Fibroblast of the aortic adventitia (primary cell): ENCODE data around the gene EXOC6B. TPM values are rescaled to one million over a fixed set of nuclear protein-coding genes. Genes with fewer than 3 reads are reported as not detected.

ENCODE experiments used
- DNase-seq: peaks from one replicate; pipeline ENCODE4 v3.0.0-alpha.2; 2010; ENCODE audit warnings: low read depth
- H3K4me3 ChIP-seq: 2 replicates; pipeline ENCODE4 v1.5.1; 2011; ENCODE audit warnings: low read depth, mild to moderate bottlenecking, control low read depth, low read length, moderate library complexity
- total RNA-seq: library from RNA; depleted of rRNA; stranded (reverse); fragments of >200 nt; gene quantifications from 2 replicates; pipeline ENCODE4 v1.2.3, GENCODE V29; 2012; ENCODE audit warnings: low replicate concordance
- TF ChIP-seq, protein P1 (sequence below): IDR thresholded peaks from 2 replicates; pipeline ENCODE4 v1.5.1; 2011; ENCODE audit warnings: mild to moderate bottlenecking, low read length, control low read depth, inconsistent platforms; ENCODE audit not compliant: insufficient read depth

Gene EXOC6B
- total RNA-seq, 1 donor, result 30.2 TPM

DNA sequence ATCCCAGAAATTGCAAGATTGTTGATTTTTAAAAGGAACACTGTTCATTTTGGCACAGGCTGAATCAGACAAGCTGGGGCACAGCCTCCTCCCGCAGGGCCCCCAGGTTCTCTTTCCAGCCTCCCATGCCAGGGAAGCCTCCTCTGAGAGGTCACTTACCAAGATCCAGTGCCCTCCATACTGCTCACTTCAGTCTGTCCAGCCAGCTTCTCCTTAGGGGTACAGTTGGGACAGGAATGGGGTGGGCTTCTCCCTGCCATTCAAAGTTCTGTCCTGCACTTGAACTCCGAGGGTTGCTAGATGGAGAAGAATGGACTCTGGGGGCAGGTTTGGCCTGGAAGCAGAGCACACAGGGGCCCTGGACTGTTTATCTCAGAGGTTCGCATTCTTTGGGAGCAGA, 670.7 kb downstream of the EXOC6B start:
- TF ChIP-seq, protein P1, sequence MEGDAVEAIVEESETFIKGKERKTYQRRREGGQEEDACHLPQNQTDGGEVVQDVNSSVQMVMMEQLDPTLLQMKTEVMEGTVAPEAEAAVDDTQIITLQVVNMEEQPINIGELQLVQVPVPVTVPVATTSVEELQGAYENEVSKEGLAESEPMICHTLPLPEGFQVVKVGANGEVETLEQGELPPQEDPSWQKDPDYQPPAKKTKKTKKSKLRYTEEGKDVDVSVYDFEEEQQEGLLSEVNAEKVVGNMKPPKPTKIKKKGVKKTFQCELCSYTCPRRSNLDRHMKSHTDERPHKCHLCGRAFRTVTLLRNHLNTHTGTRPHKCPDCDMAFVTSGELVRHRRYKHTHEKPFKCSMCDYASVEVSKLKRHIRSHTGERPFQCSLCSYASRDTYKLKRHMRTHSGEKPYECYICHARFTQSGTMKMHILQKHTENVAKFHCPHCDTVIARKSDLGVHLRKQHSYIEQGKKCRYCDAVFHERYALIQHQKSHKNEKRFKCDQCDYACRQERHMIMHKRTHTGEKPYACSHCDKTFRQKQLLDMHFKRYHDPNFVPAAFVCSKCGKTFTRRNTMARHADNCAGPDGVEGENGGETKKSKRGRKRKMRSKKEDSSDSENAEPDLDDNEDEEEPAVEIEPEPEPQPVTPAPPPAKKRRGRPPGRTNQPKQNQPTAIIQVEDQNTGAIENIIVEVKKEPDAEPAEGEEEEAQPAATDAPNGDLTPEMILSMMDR, result no peak
- DNase-seq, result no peak
- H3K4me3 ChIP-seq, result no peak overlapping the region

DNA sequence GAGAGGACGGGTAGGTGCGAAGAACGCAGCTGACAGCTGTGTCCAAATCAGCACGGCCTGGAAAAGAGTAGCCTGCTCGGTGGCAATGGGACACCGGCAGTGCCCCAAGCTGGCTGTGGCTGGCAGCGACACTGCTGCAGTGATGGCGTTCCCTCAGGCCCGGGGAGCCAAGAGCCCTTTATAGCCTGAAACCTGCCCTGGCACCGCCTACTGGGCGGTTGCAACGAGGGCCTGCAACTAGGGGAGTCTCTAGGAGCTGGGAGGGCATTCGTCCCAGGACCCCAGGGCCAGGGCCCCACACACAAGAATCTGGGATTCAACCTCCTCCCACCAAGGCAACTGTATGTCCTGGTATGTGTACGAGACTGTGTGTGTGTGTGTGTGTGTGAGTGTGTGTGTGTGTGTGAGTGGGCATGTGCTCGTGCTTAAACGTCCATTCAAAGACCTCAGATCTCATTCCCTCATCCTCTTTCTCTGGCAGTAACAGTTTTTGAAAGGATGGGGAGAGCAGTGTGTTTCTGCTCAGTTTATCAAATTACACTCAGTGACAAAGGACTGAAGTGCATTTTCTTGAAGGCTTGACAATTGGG, 671.4 kb downstream of the EXOC6B start:
- TF ChIP-seq, protein P1, result no peak
- DNase-seq, result no peak
- H3K4me3 ChIP-seq, result no peak overlapping the region

DNA sequence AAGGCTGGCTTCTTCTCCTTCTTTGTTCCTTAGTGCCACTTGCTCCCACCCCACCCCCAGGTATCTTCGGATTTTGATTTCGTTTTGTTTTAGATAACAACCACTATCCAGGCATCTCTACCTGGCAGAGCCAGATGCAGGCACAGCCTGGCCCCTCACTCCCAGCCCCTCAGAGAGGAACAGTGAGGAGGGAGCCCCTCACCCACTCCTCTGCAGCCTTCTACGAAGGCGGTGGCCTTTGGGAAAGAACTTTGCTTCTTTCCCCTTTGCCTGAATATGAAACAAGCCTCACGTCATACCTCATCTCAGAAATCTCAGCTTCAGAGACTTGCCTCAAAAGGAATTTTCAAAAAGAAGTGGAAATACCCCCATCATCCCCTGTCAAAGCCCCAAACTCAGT, 671.9 kb downstream of the EXOC6B start:
- TF ChIP-seq, protein P1, result no peak
- DNase-seq, result no peak
- H3K4me3 ChIP-seq, result no peak overlapping the region

DNA sequence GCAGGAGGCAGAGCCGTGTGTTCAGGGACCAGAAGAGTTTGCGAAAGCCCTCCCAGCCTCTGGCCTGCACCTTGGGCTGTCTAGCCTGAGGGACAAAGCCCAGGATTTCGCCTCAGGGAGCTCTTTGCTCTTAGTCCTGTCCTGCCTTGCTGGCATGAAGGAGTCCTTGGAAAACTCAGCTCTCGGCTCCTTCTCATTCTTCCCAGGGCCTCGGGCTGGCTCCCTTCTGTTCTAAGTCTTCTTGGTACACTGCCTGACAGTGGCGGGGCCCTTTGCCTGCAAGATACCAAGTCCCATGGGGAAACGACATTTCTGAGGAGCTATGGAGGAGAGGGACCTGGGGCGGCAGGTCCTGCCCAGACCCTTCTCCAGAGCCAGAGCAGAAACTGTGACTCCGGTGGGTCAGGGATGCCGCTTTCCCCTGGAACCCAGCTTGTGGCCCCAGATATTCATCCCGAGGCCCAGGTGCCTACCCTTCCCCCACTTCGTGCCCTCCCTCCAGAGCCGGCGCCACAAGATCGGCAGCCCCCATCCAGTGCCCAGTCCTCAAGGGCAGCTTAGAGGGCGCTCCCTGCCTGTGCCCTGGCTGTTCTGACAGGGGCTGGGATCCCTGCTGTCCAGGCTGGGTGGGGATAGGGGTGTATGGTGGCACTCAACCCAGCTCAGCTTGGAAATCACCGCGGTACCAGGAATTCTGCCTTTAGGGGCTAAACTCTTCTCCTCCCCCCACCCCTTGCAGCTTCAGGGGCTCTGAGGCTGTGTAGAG, 672.6 kb downstream of the EXOC6B start:
- no peak overlapping the region for H3K4me3 ChIP-seq
- TF ChIP-seq, protein P1, result no peak
- DNase-seq, result no peak

DNA sequence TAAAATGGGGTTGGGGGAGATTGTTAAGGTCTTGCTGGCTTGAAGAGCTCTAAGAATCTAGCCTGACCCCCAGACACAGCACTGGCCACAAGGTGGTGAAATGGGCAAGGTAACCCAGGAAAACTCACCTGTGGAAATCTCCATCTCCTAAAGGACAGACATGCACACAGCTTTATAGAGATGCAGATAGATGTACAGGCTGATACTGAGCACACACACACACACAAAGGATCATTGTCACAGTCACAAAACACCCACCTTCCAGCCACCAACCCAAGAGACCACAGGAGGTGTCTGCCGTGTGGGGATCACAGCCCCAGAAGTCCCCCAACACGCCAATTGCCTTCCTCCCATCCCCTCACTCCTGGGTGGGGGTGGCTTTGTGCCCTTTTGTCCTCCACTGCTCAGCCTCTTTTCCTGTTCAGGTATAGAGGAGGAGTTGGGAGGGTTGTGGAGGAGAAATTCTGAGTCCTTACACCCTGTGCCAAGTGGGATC, 674.9 kb downstream of the EXOC6B start:
- DNase-seq, result no peak
- TF ChIP-seq, protein P1, result peak; percentile 11

DNA sequence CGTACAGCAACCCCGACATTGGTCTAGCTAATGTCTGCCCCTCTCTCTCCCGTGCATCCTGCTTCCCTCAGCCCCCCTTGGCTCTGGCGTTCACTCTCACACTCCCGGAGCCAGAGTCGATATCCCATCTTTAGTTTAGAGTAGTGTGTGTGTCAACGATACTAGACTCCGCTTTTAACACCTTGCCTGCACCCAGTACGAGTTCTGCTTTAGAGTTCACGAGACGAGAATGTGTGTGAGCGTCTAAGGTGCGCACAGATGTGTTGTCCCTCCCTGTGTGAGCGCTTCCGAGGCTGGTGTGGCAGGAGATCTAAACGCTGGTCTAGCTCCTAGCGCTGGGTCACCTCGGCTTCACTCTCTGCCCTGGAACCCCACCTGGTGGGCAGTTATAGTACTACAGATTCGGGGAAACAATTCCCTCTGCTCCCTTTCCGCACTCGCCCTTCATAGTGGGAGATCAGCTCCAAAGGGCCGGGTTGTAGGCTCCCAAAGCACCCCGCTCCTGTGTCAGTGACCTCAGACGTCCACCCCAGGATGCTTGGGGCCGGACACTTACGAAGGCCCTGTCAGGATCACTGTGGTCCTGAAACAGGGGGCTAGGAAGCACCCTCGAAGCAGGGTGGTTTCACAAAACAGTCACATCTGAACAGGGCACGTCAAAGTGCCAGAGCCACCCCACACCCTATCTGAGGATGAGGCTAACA, 675.5 kb downstream of the EXOC6B start:
- peak; percentile 80 for DNase-seq
- peak overlapping the region; percentile 37 for H3K4me3 ChIP-seq
- TF ChIP-seq, protein P1, result peak; percentile 85

More for the DNA sequence above, 674.9 kb downstream of the EXOC6B start:
- no peak overlapping the region for H3K4me3 ChIP-seq
